SIG-M5 treated with dmso at 0.1 percent for 504 hours (cell line): ENCODE data around the gene RBFOX1.

Source experiments
- DNase-seq: peaks from one replicate; lab custom pipeline; 2025; ENCODE audit not compliant: unreplicated experiment; lab: John Stamatoyannopoulos, UW

The RBFOX1 gene

DNA sequence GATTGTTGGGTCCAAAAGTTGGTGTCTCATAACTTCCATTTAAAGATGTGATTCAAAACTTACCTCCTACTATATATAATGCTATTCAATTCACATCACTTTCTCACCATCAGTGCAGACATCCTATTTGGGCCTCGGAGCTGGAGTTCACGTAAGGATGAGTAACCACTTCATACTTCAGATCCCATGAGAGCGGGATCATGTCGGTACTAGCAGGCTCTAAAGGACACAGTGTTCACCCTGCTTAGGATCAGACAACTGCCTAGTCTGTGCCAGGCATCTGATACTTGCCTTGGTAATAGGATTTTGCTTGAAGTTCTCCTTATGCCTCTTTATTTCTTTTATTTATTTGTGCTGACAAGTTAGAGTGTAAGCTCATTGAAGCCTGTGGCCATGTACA is 39.5 kb downstream of the RBFOX1 start:
- DNase-seq = no peak

DNA sequence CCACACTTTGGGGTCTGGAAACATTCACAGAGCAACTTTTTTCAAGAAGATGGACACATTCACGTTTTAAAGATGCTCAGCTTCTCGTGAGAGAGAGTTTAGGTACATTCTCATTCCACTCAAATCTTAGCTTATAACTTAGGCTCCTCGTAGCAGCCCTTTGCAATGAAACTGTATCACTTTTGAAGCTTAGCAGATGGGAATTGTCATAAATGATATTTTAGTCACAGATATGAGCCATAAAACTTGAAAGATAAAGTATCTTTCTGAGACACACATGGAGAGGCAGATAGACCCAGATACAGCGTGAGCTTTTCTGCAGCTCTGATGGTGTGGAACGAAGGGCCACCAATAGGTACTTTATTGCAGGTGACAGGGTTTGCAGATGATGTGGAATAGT is 41.1 kb downstream of the RBFOX1 start:
- no peak for DNase-seq

DNA sequence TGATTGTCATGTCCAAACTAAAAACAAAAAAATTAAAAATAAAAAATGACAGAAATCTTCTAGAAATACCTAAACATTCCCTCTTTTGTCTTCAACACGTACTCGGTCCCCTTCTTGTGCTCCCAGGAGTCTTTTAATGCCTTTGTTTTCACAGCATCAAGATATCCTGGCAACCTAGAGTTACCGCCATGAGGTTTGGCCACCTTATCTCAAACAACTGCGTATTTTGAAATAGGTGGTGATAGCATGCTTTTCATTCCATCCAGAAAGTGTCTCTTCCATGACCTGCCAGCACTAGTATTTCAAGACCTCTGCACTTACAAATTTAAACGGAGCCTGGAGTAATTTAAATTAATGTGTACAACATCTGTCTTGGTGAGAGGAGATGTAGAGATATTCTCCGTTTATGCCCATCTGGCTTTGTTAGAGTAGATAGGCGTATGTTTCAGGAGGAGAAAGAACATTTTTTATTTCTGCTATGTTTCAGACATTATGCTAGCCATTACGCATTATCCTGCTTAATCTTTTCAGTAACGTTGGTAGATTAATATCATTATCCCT is 42.0 kb downstream of the RBFOX1 start:
- no peak for DNase-seq

DNA sequence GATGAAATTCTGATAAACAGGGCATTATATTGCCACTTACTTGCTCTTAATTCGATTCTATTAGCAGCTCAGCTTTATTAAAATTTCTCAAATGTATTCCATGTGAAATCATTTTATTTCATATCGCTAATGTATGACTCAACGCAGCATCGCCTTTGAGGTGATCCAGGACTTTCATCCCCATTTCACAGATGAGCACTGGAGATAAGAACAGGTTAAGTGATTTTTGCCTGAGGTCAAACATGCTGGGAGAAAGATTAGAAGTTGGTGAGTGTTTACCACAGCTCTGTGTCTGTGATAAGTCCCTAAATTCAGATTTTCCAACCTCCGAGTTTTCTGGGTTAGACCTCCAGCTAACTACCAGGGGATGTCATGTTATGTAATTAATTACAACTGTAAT is 43.6 kb downstream of the RBFOX1 start:
- DNase-seq = no peak

- DNase-seq = no peak
Measured at GRCh38 chr16:7377231-7377630, 44.6 kb downstream of the RBFOX1 start.

- DNase-seq = no peak
Measured at GRCh38 chr16:7378024-7378695, 45.5 kb downstream of the RBFOX1 start.

- DNase-seq = no peak
Measured at GRCh38 chr16:7380441-7380840, 47.8 kb downstream of the RBFOX1 start.

- no peak for DNase-seq
Measured at GRCh38 chr16:7380911-7381310, 48.3 kb downstream of the RBFOX1 start.

- no peak for DNase-seq
Measured at GRCh38 chr16:7381671-7382070, 49.0 kb downstream of the RBFOX1 start.

DNA sequence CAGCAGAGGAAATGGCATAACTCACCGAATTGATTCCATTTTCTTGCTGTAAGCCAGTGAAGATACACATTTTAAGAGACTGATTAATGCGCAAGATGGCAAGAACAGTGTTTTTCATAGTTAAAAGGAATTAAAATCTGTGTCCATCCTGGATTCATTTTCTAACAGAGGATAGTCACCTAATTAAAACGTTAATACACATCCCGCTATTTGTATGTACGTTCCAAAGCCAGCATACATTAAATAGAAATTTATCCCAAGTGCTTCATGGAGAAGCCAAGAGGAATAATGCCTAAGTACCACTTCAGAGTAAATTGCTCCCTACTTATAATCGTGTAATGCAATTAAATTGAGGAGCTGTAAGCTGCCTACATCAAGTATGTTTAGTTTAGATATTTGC is 49.9 kb downstream of the RBFOX1 start:
- no peak for DNase-seq

GRCh38 chr16:7390974-7391373 is 58.3 kb downstream of the RBFOX1 start:
- DNase-seq = no peak

DNA sequence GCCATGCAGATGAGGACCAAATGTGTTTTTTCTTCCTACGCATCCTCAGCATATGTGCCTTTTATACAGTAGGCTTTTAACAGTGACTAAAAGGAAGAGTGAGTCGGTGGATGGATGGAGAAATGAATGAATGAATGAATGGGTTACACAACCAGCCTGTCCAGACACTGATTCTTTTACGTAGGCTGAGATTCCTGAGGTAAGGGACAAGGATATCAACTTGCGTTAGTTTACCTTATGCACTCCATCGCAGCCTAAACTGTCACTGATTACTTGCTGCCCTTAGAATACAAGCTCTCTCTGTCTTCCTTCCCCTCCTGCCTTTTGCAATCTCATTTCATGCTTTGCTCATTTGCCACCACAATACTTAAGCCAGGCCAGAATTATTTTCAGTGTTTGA is 59.0 kb downstream of the RBFOX1 start:
- no peak for DNase-seq

DNA sequence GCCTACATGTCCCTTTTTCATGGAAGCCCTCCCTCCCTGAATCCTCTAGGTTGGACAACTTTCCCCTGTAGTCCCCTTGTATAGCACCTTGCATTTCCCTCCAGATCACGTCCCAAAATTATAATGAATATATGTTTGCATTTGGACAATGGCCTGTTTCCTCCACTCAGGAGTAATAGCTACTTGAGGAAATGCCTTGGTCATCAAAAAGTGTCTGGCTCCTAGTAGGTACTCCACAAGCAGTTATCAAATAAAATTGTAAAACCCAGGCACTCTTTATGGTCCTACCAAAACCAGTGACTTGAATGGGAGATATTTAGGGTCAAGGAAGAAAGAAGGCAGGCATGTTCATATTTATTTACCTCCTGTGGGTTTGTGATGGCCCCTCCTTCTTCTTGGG is 59.6 kb downstream of the RBFOX1 start:
- DNase-seq = no peak

DNA sequence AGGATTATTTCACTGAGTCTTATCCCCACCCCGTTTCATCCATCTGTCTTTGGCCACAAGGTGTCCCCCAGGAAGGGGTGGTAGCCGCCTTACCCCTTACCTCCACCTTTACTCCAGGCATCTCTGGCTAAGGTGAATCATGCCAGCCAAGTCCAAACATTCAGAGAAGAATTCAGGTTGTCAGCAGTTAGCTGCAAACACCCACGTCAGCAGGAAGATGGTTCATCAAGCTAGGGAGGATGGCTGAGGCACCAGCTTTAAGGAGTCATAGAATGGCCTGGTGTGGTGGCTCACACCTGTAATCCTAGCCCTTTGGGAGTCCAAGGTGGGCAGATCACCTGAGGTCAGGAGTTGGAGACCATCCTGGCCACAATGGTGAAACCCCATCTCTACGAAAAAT is 61.0 kb downstream of the RBFOX1 start:
- DNase-seq = no peak

DNA sequence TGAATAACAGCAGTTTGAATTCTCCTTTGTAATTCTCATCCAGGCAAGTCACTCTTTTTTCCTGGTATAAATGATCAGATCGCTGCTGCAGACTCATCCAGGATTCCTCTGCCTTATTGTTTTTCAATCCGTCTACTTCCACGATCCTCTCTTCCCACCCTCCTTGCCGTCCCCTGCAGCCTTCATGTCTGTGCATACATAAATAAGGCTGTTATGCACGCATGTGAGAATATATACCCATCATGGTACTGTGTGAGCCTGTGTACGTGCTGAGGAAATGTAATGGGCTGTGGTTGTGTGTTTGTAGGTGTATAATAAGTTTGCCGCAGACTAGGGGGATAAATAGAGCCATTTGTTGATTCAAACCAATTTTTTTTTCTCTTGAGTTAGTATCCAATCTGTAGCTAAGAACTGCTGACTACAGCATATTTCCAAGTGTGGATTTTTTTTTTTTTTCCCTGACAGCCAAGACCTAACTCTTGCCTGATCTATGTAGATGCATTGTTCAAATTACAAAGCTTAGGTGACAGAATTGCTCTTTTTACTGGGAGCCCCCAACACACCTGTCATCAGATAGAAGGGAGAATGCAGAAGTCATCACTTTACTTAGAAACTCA is 62.2 kb downstream of the RBFOX1 start:
- DNase-seq = no peak

GRCh38 chr16:7397901-7398300 is 65.3 kb downstream of the RBFOX1 start:
- DNase-seq = no peak

DNA sequence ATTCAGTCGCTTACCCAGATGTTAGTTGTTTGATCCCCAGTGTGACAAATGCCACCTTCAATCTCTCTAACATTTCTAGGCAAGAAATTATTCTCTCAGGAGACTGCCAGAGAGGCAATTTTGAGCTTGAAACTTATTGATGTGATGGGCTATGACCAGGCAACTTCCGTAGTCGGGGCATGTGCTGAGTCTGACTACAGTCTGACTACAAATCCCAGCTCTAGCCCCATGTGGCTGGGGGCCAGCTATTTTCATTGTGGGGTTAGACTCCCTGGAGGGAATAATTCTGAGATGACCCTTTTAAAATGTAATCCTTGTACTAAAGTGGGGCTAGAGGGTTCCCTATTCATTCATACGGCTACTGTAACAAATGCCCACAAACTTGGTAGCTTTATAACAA is 65.9 kb downstream of the RBFOX1 start:
- DNase-seq = no peak

GRCh38 chr16:7399296-7399695 is 66.7 kb downstream of the RBFOX1 start:
- DNase-seq = no peak

- no peak for DNase-seq
Measured at GRCh38 chr16:7400117-7400890, 67.7 kb downstream of the RBFOX1 start.

GRCh38 chr16:7404217-7404616 is 71.6 kb downstream of the RBFOX1 start:
- DNase-seq = no peak

- no peak for DNase-seq
Measured at GRCh38 chr16:7405166-7405565, 72.5 kb downstream of the RBFOX1 start.
